ENCODE measurements around the gene SLC35G2.

Gene SLC35G2

DNA sequence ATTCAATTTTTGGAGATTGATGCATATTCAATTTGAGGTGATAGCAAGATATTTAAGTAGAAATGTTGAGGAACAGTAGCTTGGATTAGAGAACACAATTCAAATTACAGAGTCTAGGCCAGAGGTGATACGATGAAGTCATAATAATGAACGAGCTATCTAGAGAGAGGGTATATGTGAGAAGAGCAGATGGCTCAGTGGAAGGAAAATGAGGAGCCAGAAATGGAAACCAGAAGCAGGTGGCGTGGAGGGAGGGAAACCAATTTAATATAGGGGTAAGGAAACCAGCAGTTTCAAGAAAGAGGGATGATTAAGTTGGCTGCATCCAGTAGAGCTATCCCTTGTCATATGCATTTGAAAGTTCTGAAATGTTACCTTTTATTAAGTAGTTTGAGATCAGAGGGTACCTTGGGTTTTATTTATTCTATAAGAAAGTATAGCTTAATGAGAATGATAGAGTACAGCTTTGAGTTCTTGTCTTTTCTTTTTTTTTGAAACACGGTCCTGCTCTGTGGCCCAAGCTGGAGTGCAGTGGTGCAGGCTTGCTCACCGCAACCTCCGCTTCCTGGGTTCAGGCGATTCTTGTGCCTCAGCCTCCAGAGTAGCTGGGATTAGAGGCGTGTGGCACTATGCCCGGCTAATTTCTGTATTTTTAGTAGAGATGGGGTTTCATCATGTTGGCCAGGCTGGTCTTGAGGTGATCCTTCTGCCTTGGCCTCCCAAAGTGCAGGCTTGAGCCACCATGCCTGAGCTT is 65.2 kb downstream of the SLC35G2 start:
- no peak for DNase-seq (ENCODE audit: low read depth in 1 of 2, low spot score in 1 of 2)
- Histone ChIP-seq H3K27ac (replicated peaks) (no peak overlapping the region), H3K4me3 (replicated peaks; ENCODE audit: insufficient read depth, low read length) (no peak overlapping the region), H3K27me3 (ENCODE audit: insufficient read depth, poor library complexity, severe bottlenecking) (no peaks in the 10 kb centered on the region)
- TF ChIP-seq POLR2AphosphoS5 (IDR thresholded peaks at IDR 0.05; ENCODE audit: low read depth) (no peak), GABPA (IDR thresholded peaks at IDR 0.05; ENCODE audit: low read depth) (no peak), REST (IDR thresholded peaks at IDR 0.05; ENCODE audit: insufficient replicate concordance, low read depth) (no peak), SPI1 (IDR thresholded peaks at IDR 0.05; ENCODE audit: borderline replicate concordance, low read depth) (no peak)
- TF ChIP-seq, protein P1, sequence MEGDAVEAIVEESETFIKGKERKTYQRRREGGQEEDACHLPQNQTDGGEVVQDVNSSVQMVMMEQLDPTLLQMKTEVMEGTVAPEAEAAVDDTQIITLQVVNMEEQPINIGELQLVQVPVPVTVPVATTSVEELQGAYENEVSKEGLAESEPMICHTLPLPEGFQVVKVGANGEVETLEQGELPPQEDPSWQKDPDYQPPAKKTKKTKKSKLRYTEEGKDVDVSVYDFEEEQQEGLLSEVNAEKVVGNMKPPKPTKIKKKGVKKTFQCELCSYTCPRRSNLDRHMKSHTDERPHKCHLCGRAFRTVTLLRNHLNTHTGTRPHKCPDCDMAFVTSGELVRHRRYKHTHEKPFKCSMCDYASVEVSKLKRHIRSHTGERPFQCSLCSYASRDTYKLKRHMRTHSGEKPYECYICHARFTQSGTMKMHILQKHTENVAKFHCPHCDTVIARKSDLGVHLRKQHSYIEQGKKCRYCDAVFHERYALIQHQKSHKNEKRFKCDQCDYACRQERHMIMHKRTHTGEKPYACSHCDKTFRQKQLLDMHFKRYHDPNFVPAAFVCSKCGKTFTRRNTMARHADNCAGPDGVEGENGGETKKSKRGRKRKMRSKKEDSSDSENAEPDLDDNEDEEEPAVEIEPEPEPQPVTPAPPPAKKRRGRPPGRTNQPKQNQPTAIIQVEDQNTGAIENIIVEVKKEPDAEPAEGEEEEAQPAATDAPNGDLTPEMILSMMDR (IDR thresholded peaks at IDR 0.05; ENCODE audit: insufficient read depth, low read length), result no peak

DNA sequence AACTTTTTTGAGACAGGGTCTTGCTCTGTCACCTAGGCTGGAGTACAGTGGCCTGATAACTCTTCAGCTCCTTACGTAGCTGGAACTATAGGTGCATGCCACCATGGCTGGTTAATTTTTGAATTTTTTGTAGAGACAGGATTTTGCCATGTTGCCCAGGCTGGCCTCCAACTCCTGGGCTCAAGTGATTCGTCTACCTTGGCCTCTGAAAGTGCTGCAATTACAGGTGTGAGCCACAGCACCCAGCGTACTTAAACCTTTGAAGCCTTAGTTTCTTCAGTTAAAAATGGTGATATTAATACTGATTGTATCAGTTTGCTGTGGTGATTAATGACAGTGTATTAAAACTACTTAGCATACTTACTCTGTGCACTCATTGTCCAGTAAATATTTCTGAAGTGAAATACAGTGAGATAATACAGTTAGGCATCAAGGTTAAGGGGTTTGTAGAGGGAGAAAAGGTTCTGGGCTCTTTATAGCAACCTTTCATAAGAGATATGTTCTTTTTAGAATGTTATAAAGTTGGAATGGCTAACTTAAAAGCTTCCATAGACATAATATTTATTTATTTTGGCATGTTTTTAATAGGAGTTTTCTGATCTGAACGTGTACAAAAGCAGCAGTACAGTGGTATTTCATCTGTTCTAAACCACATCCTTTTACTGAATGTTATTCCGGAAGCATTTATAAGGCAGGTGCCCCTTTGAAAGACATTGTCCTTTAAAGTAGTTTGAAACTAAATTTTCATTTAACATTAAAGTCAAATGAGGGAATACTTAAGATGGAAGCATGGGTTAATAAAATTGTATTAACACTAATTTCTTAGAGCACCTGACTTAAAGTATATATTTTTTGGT is 66.7 kb downstream of the SLC35G2 start:
- no peak overlapping the region for H3K4me3 ChIP-seq (replicated peaks; ENCODE audit: insufficient read depth, low read length)

DNA sequence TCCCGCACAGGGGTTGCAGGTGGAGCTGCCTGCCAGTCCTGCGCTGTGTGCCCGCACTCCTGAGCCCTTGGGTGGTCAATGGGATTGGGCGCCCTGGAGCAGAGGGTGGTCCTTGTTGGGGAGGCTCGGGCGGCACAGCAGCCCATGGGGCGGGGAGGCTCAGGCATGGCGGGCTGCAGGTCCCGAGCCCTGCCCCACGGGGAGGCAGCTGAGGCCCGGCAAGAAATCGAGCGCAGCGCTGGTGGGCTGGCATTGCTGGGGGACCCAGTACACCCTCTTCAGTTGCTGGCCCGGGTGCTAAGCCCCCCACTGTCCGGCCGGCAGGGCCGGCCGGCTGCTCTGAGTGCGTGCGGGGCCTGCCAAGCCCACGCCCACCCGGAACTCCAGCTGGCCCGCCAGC is 71.0 kb downstream of the SLC35G2 start:
- no peak overlapping the region for H3K4me3 ChIP-seq (replicated peaks; ENCODE audit: insufficient read depth, low read length)

More for the DNA sequence above, 66.7 kb downstream of the SLC35G2 start:
- Histone ChIP-seq H3K27me3 (ENCODE audit: insufficient read depth, poor library complexity, severe bottlenecking) (no peaks in the 10 kb centered on the region), H3K27ac (replicated peaks) (no peak overlapping the region)
- no peak for DNase-seq (ENCODE audit: low read depth in 1 of 2, low spot score in 1 of 2)
- no peak for TF ChIP-seq SPI1 (IDR thresholded peaks at IDR 0.05; ENCODE audit: borderline replicate concordance, low read depth)
- TF ChIP-seq REST (IDR thresholded peaks at IDR 0.05; ENCODE audit: insufficient replicate concordance, low read depth), result no peak

More for the DNA sequence above, 71.0 kb downstream of the SLC35G2 start:
- no peak for TF ChIP-seq REST (IDR thresholded peaks at IDR 0.05; ENCODE audit: insufficient replicate concordance, low read depth)
- H3K27ac ChIP-seq (replicated peaks), result no peak overlapping the region
- no peak for DNase-seq (ENCODE audit: low read depth in 1 of 2, low spot score in 1 of 2)
- no peaks in the 10 kb centered on the region for H3K27me3 ChIP-seq (ENCODE audit: insufficient read depth, poor library complexity, severe bottlenecking)
